ENCODE data around the gene CHTF8.

Gene CHTF8

GRCh38 chr16:69084289-69084688, 48.1 kb downstream of the CHTF8 start:
- no peak for DNase-seq

DNA sequence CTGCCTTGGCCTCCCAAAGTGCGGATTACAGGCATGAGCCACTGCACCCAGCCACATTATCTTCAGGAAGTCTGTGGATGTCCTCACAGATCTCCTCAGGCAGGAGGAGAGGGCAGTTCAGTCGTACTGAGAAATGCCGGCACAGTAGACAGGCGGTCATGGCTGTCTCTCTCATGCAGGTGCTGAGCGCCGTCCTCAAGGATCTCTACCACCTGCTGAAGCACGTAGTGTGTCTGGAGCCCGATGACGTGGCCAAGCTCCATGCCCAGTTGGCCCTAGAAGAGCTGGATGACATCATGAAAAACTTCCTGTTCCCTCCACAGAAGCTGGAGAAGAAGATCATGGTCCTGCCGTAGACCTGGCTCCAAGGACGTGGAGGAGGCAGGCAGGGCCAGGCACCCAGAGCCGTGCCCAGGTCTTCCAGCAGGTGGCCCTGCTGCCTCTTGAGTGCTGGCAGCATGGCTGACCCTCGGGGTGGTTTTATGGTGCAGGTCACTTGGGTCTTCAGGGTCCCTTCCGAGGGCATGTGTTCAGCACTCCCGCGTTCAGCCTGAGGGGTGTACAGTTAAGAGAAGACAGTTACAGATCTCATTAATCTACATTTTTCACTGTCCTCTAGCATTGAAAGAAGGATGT, 49.0 kb downstream of the CHTF8 start:
- no peak for DNase-seq

DNA sequence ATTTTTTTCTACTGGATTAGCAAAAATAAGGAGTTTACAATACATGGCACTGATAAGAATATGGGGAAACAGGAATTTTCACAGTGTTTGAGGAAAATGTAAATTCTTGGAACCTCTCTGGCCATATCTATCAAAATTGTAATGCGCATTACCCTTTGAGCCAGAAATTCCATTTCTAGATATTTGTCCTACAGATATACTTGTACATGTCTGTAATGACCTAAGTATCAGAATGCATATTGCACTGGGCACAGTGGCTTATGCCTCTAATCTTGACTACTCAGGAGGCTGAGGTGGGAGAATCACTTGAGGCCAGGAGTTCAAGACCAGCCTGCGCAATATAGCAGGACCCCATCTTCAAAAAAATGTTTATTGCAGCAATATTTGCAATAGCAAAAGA, 52.7 kb downstream of the CHTF8 start:
- no peak for DNase-seq

- DNase-seq = no peak
These were observed 54.3 kb downstream of the CHTF8 start for GRCh38 chr16:69078073-69078472.

GRCh38 chr16:69077251-69077650, 55.1 kb downstream of the CHTF8 start:
- no peak for DNase-seq

DNA sequence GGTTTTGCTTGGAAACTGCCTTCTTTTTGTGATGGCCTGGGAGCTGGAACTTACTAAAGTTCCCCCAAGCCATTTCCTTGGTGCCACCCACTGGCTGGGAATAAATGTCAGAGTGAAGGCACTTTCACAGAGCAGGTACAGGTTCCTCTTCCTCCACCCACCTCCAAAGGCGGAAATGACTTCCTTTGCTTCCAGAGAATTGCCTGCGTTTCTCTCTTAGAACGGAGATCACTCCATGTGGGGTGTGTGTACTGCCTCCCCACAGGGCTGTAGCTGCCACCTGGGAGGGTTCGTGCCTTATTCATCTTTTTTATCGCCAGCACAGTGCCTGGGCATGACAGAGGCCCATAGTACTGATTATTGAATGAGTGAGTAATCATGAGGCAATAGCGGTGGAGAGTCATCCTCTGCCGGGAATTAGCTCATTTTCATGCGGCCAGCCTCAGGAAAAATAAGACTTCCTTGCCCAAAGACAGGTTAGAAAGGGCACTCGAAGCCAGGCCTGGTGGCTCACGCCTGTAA, 59.1 kb downstream of the CHTF8 start:
- no peak for DNase-seq

DNA sequence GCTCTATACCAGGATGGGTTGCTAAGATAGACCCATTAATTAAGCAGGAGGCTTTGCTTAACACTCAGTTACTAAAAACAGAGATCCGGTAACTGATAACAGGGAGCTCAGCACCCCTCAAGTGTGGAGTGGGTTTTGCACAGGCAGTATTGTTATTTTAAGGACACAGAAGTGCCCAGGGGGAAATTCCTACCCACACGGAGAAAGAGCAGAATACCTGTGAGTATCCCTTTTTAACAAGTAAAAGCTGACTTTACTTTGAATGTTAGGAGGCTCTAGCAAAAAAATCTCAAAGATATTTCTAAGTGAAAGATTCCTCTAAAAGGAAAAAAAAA, 59.8 kb downstream of the CHTF8 start:
- DNase-seq = no peak

- DNase-seq = no peak
These were observed 61.4 kb downstream of the CHTF8 start for GRCh38 chr16:69071036-69071435.

DNA sequence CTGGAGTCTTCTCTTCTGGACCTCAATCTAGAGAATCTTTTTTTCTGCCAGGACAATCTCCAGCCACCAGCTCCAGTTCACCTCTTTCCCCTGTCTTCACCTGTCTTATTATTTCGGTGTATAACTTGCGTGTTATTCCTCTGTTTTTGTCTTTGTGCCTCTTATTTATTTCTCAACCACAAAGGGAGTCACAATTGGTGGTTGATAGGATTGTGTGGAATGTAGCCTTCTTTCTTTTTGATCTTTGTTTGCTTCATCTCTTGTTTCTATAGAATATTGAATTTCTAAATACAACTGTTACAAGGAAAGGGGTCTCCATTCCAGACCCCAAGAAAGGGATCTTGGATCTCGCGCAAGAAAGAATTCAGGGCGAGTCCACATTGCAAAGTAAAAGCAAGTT, 62.9 kb downstream of the CHTF8 start:
- DNase-seq = no peak

All from NCI-H2171 (cell line).